Measurements from ENCODE around the gene ST3GAL2. TPM values are rescaled to one million over a fixed set of nuclear protein-coding genes. Genes with fewer than 3 reads are reported as not detected.

ST3GAL2 gene
- total and polyA plus RNA-seq, 9 donors, result 19.3 to 36.5 (median 28.7) TPM

- peak overlapping the region; percentile 81 for H3K27ac ChIP-seq (ENCODE audit: low read length)
- H3K27me3 ChIP-seq (ENCODE audit: control insufficient read depth, insufficient read depth, low read length), result no peaks in the 10 kb centered on the region
- H3K36me3 ChIP-seq (ENCODE audit: control insufficient read depth, insufficient read depth, low read length), result peaks cover 10% of the 10 kb centered on the region
Measured at GRCh38 chr16:70437582-70438557, 1.0 kb downstream of the ST3GAL2 start.

GRCh38 chr16:70437017-70437581, 1.8 kb downstream of the ST3GAL2 start:
- H3K36me3 ChIP-seq (ENCODE audit: control insufficient read depth, insufficient read depth, low read length), result peaks cover 10% of the 10 kb centered on the region
- peak overlapping the region; percentile 90 for H3K4me3 ChIP-seq (ENCODE audit: low read length)
- H3K9me3 ChIP-seq (replicated peaks; ENCODE audit: control insufficient read depth, low read depth, low read length), result no peaks in the 10 kb centered on the region
- no peaks in the 10 kb centered on the region for H3K27me3 ChIP-seq (ENCODE audit: control insufficient read depth, insufficient read depth, low read length)
- H3K4me1 ChIP-seq (ENCODE audit: control insufficient read depth, insufficient read depth, low read length), result peaks cover 61% of the 10 kb centered on the region
- DNase-seq, result peak; percentile 85
- peak overlapping the region; percentile 81 for H3K27ac ChIP-seq (ENCODE audit: low read length)
- 16% methylated on average over 4 of the region's 5 CpGs for WGBS (ENCODE audit: insufficient coverage)

More at GRCh38 chr16:70437582-70438557, 1.0 kb downstream of the ST3GAL2 start:
- WGBS (ENCODE audit: insufficient coverage), result 1% methylated on average over 11 of the region's 22 CpGs
- peaks cover 53% of the 10 kb centered on the region for H3K4me1 ChIP-seq (ENCODE audit: control insufficient read depth, insufficient read depth, low read length)
- H3K9me3 ChIP-seq (replicated peaks; ENCODE audit: control insufficient read depth, low read depth, low read length), result no peaks in the 10 kb centered on the region
- H3K4me3 ChIP-seq (ENCODE audit: low read length), result peak overlapping the region; percentile 90
- peak; percentile 73 for DNase-seq

- H3K4me1 ChIP-seq (ENCODE audit: control insufficient read depth, insufficient read depth, low read length), result peaks cover 77% of the 10 kb centered on the region
- no peaks in the 10 kb centered on the region for H3K9me3 ChIP-seq (replicated peaks; ENCODE audit: control insufficient read depth, low read depth, low read length)
- no peaks in the 10 kb centered on the region for H3K27me3 ChIP-seq (ENCODE audit: control insufficient read depth, insufficient read depth, low read length)
- no peak overlapping the region for H3K27ac ChIP-seq (ENCODE audit: low read length)
- 79% methylated on average over 2 of the region's 6 CpGs for WGBS (ENCODE audit: insufficient coverage)
- H3K36me3 ChIP-seq (ENCODE audit: control insufficient read depth, insufficient read depth, low read length), result peaks cover 10% of the 10 kb centered on the region
- no peak for DNase-seq
- no peak overlapping the region for H3K4me3 ChIP-seq (ENCODE audit: low read length)
Measured at GRCh38 chr16:70434484-70435260, 4.2 kb downstream of the ST3GAL2 start.

GRCh38 chr16:70433458-70434103, 5.3 kb downstream of the ST3GAL2 start:
- Histone ChIP-seq H3K9me3 (replicated peaks; ENCODE audit: control insufficient read depth, low read depth, low read length) (no peaks in the 10 kb centered on the region), H3K4me3 (ENCODE audit: low read length) (no peak overlapping the region), H3K27ac (ENCODE audit: low read length) (peak overlapping the region; percentile 86), H3K36me3 (ENCODE audit: control insufficient read depth, insufficient read depth, low read length) (peaks cover 10% of the 10 kb centered on the region), H3K4me1 (ENCODE audit: control insufficient read depth, insufficient read depth, low read length) (peaks cover 83% of the 10 kb centered on the region), H3K27me3 (ENCODE audit: control insufficient read depth, insufficient read depth, low read length) (no peaks in the 10 kb centered on the region)
- 8% methylated on average over 4 of the region's 5 CpGs for WGBS (ENCODE audit: insufficient coverage)
- DNase-seq, result peak; percentile 82

GRCh38 chr16:70432723-70433457, 6.0 kb downstream of the ST3GAL2 start:
- H3K9me3 ChIP-seq (replicated peaks; ENCODE audit: control insufficient read depth, low read depth, low read length), result no peaks in the 10 kb centered on the region
- 26% methylated on average over 12 of the region's 12 CpGs for WGBS (ENCODE audit: insufficient coverage)
- H3K4me3 ChIP-seq (ENCODE audit: low read length), result no peak overlapping the region
- peaks cover 10% of the 10 kb centered on the region for H3K36me3 ChIP-seq (ENCODE audit: control insufficient read depth, insufficient read depth, low read length)
- peaks cover 86% of the 10 kb centered on the region for H3K4me1 ChIP-seq (ENCODE audit: control insufficient read depth, insufficient read depth, low read length)
- DNase-seq, result peak; percentile 71
- peak overlapping the region; percentile 86 for H3K27ac ChIP-seq (ENCODE audit: low read length)
- no peaks in the 10 kb centered on the region for H3K27me3 ChIP-seq (ENCODE audit: control insufficient read depth, insufficient read depth, low read length)

GRCh38 chr16:70432356-70432722, 6.6 kb downstream of the ST3GAL2 start:
- peaks cover 86% of the 10 kb centered on the region for H3K4me1 ChIP-seq (ENCODE audit: control insufficient read depth, insufficient read depth, low read length)
- DNase-seq, result peak; percentile 50
- H3K27ac ChIP-seq (ENCODE audit: low read length), result peak overlapping the region; percentile 86
- H3K36me3 ChIP-seq (ENCODE audit: control insufficient read depth, insufficient read depth, low read length), result peaks cover 10% of the 10 kb centered on the region
- H3K9me3 ChIP-seq (replicated peaks; ENCODE audit: control insufficient read depth, low read depth, low read length), result no peaks in the 10 kb centered on the region
- no peaks in the 10 kb centered on the region for H3K27me3 ChIP-seq (ENCODE audit: control insufficient read depth, insufficient read depth, low read length)
- no peak overlapping the region for H3K4me3 ChIP-seq (ENCODE audit: low read length)
- no CpG with 5 or more reads among the region's 3 CpGs for WGBS (ENCODE audit: insufficient coverage)

- H3K9me3 ChIP-seq (replicated peaks; ENCODE audit: control insufficient read depth, low read depth, low read length), result no peaks in the 10 kb centered on the region
- WGBS (ENCODE audit: insufficient coverage), result 23% methylated on average over 4 of the region's 11 CpGs
- DNase-seq, result peak; percentile 48
- H3K36me3 ChIP-seq (ENCODE audit: control insufficient read depth, insufficient read depth, low read length), result peaks cover 10% of the 10 kb centered on the region
- peak overlapping the region; percentile 87 for H3K27ac ChIP-seq (ENCODE audit: low read length)
- H3K4me1 ChIP-seq (ENCODE audit: control insufficient read depth, insufficient read depth, low read length), result peaks cover 72% of the 10 kb centered on the region
- H3K27me3 ChIP-seq (ENCODE audit: control insufficient read depth, insufficient read depth, low read length), result no peaks in the 10 kb centered on the region
- H3K4me3 ChIP-seq (ENCODE audit: low read length), result no peak overlapping the region
Measured at GRCh38 chr16:70430667-70431536, 8.0 kb downstream of the ST3GAL2 start.

GRCh38 chr16:70429888-70430666, 8.8 kb downstream of the ST3GAL2 start:
- DNase-seq, result no peak
- Histone ChIP-seq H3K36me3 (ENCODE audit: control insufficient read depth, insufficient read depth, low read length) (peaks cover 9% of the 10 kb centered on the region), H3K9me3 (replicated peaks; ENCODE audit: control insufficient read depth, low read depth, low read length) (no peaks in the 10 kb centered on the region), H3K4me3 (ENCODE audit: low read length) (no peak overlapping the region), H3K4me1 (ENCODE audit: control insufficient read depth, insufficient read depth, low read length) (peaks cover 70% of the 10 kb centered on the region), H3K27ac (ENCODE audit: low read length) (peak overlapping the region; percentile 87), H3K27me3 (ENCODE audit: control insufficient read depth, insufficient read depth, low read length) (no peaks in the 10 kb centered on the region)
- WGBS (ENCODE audit: insufficient coverage), result 56% methylated on average over 5 of the region's 5 CpGs
